NCI-H1092 (cell line): ENCODE measurements around the gene CCT3.
"Not testable (repeated sequence)": the region's sequence is repeated elsewhere in the genome, so short reads cannot be mapped to it uniquely, and the experiment has no call there.

Experiments
- DNase-seq: peaks from one replicate; lab custom pipeline; 2025; lab: John Stamatoyannopoulos, UW

Gene CCT3

GRCh38 chr1:156368889-156369684 lies 31.0 kb upstream of the CCT3 start, which contains the start of gene RHBG:
RHBG (plus strand) TSS chr1:156369211; CDS start chr1:156369250, 39 bp downstream.
- DNase-seq: peak; percentile 5

GRCh38 chr1:156368157-156368658 lies 30.1 kb upstream of the CCT3 start:
- DNase-seq: no peak

- no peak for DNase-seq
Observed at GRCh38 chr1:156367383-156368156, 29.5 kb upstream of the CCT3 start.

GRCh38 chr1:156366378-156367166 lies 28.5 kb upstream of the CCT3 start:
- no peak for DNase-seq

- DNase-seq: no peak
Observed at GRCh38 chr1:156365754-156366153, 27.7 kb upstream of the CCT3 start.

- DNase-seq: no peak
Observed at GRCh38 chr1:156360534-156360933, 22.4 kb upstream of the CCT3 start.

GRCh38 chr1:156359973-156360372 lies 21.9 kb upstream of the CCT3 start:
- DNase-seq: no peak

GRCh38 chr1:156359249-156359648 lies 21.2 kb upstream of the CCT3 start:
- DNase-seq: no peak

- no peak for DNase-seq
Observed at GRCh38 chr1:156358641-156359040, 20.5 kb upstream of the CCT3 start.

- DNase-seq: no peak
Observed at GRCh38 chr1:156357977-156358376, 19.9 kb upstream of the CCT3 start.

GRCh38 chr1:156356875-156357534 lies 18.9 kb upstream of the CCT3 start:
- peak; percentile 59 for DNase-seq

GRCh38 chr1:156356262-156356874 lies 18.3 kb upstream of the CCT3 start:
- DNase-seq: no peak

- not testable (repeated sequence) for DNase-seq
Observed at GRCh38 chr1:156352481-156352880, 14.4 kb upstream of the CCT3 start.

GRCh38 chr1:156347331-156347730 lies 9.2 kb upstream of the CCT3 start:
- no peak for DNase-seq

GRCh38 chr1:156346636-156347035 lies 8.5 kb upstream of the CCT3 start:
- no peak for DNase-seq

- not testable (repeated sequence) for DNase-seq
Observed at GRCh38 chr1:156346035-156346434, 7.9 kb upstream of the CCT3 start.

- DNase-seq: no peak
Observed at GRCh38 chr1:156344409-156344808, 6.3 kb upstream of the CCT3 start.

- no peak for DNase-seq
Observed at GRCh38 chr1:156342166-156342955, 4.3 kb upstream of the CCT3 start.

GRCh38 chr1:156337888-156338179 lies 258 bp downstream of the CCT3 start:
- peak; percentile 38 for DNase-seq

GRCh38 chr1:156337052-156337887 lies 822 bp downstream of the CCT3 start:
- no peak for DNase-seq
